ENCODE data around the gene CCR2. TPM values are rescaled to one million over a fixed set of nuclear protein-coding genes. Genes with fewer than 3 reads are reported as not detected.
"Not testable (repeated sequence)": the region's sequence is repeated elsewhere in the genome, so short reads cannot be mapped to it uniquely, and the experiment has no call there.

CCR2 gene
- total RNA-seq: 3.3 TPM
- long read RNA-seq: 0 reads

- DNase-seq (ENCODE audit: low spot score): no peak
Measured at GRCh38 chr3:46353647-46354410, at the start of gene CCR2. CCR2 (plus strand) TSS chr3:46354111; CDS start chr3:46357528, 3,417 bp downstream.

GRCh38 chr3:46304739-46305138, 49.2 kb upstream of the CCR2 start:
- DNase-seq (ENCODE audit: low spot score): no peak

GRCh38 chr3:46312991-46313390, 40.9 kb upstream of the CCR2 start:
- DNase-seq (ENCODE audit: low spot score): no peak

DNA sequence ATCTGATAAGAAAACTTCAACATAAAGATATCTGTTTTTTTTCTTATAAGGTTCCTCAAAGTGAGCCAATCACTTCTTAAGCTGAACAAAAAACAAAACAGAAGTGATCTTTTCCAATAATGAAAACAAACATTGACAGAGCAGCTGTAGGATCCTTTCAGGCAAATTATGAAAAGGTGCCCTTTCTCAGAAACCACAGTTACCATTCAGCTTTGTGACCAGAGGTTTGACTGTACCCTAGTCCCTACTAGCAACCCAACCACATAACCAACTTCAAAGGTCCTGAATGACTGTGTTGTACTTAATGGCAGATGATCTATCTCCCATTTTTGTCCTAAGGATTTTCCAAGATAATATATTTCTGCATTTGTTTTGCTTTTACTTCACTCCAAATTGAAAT, 39.4 kb upstream of the CCR2 start:
- DNase-seq (ENCODE audit: low spot score): no peak

GRCh38 chr3:46316206-46316605, 37.7 kb upstream of the CCR2 start:
- DNase-seq (ENCODE audit: low spot score): no peak

- no peak for DNase-seq (ENCODE audit: low spot score)
Measured at GRCh38 chr3:46318207-46318927, 35.5 kb upstream of the CCR2 start.

DNA sequence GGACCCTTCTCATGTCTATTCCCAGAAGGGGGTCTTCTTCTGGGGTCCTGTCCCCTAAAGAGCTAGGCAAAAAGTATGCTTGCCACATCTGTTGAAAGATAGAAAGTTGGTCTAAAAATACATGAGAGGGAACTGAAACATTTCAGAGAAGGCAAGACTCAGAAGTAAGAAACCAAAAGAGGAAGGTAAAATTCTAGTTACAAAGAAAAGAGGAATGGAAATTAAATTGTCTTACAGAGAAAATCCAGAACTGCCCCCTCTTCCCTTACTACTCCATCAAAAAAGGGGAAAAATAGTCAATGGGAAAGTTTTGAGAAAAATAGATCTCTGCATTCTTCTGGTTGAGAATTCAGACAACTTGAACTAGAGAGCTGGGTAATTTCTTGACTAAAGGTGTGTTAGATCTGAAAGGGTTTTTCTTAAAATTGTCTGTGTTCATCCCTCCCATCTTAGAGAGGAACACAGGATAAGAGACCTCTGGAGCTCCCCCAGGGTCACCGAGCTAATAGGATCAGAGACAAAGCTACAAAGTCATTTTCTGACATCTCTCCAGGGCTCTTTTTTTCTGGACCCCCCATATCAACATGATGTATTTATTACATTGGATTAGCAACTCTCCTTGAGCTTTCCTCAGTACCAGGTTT, 32.3 kb upstream of the CCR2 start:
- DNase-seq (ENCODE audit: low spot score): no peak

DNA sequence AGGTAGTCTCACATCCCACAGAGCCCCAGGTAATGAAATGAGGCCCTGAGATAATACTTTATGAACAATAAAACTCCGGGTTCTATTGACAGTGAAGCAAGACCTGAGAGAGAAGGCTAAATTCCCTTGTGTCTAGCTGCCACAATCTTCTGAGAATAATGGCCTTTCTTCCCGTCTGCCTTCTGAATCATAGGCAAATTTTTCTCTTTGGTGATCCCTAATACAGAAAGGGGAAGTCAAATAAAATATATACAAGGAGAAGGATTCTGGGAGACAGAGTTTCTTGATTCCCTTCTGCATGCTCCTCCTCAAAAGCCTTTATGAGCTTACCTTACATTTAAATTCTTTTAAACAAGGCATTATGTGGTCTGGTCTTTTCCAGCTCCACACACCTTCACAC, 29.9 kb upstream of the CCR2 start:
- no peak for DNase-seq (ENCODE audit: low spot score)

DNA sequence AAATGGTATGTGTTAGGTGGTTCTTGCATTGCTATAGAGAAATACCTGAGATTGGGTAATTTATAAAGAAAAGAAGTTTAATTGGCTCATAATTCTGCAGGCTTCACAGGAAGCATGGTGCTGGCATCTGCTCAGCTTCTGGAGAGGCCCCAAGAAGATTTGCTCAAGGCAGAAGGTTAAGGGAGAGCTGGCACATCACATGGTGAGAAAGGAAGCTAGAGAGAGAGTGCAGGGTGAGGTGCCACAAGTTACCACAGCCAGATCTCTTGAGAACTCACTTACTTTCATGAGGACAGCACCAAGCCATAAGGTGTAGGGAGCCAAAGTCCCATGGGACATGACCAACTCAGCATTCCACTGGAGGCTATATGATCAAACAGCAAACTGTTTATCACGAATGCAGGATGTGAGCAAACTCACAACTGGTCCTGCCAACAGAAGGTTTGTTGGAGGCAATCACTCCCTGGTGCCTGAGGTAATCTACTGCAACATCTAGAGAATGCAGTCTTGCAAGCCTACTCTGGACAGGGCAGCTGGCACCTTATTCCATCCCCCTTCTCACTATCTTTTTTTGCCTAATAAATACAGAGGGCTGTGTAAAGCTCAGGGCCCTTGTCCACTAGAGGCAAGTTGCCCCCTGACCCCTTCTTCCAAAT, 28.1 kb upstream of the CCR2 start:
- no peak for DNase-seq (ENCODE audit: low spot score)

DNA sequence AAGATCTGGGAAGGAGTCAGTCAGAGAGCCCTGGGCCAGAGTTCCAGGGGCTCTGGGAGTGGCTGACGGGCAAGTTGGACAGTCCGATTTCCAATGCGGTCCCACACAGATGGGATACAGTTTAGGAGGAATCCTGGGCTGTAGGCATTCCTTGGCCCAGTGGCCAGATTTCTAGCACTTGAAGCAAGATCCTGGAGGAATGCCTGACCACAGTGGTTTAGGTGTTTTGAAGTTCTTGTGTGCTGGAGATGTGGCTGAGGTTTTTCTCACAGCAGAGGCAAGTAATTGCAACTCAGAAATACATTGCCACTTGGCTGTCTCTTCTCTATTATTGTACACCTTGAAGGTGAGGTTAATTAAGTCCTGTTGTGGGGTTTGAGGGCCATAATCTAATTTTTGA, 23.2 kb upstream of the CCR2 start:
- not testable (repeated sequence) for DNase-seq (ENCODE audit: low spot score)

DNA sequence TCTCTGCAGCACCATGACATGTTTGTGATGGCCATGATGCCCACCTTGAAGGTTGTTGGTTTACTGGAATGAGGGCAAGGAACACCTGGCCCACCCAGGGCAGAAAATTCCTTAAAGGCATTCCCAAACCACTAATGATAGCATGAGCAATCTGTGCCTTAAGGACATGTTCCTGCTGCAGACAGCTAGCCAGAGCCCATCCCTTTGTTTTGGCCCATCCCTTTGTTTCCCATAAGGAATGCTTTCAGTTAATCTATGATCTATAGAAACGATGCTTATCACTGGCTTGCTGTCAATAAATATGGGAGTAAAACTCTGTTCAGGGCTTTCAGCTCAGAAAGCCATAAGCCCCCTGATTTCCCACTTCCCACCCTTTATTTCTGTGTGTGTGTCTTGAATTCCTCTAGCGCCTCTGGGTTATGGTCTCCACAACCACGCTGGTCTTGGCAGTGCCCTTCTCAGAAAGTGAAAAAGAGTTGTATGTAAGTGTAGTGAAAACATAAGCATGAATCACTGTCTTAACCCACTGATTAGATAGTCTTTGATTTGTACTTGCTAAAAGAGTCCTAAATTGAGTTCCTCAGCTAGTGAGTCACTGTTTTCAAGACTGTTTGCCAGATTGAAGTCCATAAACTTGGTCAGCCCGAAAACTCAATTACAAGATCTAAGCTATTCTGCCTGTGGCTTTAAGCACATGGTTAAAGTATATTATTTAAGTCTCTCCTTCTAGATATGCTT, 19.0 kb upstream of the CCR2 start:
- no peak for DNase-seq (ENCODE audit: low spot score)

GRCh38 chr3:46335541-46335940, 18.4 kb upstream of the CCR2 start:
- DNase-seq (ENCODE audit: low spot score): no peak

DNA sequence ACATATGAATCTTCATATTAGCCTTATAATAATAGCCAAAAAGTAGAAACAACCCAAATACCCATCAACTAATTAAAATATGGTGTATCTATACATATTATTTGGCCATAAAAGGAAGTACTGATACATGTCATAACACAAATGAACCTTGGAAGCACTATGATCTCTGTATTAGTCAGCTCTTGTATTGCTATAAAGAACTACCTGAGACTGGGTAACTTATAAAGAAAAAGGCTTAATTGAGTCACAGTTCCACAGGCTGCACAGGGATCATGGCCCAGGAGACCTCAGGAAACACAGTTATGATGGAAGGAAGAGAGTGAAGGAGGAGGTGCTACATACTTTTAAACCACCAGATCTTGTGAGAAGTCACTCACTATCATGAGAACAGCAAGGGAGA, 16.0 kb upstream of the CCR2 start:
- DNase-seq (ENCODE audit: low spot score): no peak

DNA sequence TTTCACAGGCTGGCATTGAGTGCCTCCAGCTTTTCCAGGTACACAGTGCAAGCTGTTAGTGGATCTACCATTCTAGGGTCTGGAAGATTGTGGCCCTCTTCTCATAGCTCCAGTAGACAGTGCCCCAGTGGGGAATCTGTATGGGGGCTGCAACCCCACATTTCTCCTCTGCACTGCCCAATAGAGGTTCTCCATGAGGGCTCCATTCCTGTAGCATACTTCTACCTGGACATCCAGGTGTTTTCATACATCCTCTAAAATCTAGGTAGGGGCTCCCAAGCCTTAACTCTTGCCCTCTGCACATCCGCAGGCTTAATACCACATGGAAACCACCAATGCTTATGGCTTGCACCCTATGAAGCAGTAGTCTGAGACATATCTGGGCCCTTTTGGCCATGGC, 15.1 kb upstream of the CCR2 start:
- no peak for DNase-seq (ENCODE audit: low spot score)

DNA sequence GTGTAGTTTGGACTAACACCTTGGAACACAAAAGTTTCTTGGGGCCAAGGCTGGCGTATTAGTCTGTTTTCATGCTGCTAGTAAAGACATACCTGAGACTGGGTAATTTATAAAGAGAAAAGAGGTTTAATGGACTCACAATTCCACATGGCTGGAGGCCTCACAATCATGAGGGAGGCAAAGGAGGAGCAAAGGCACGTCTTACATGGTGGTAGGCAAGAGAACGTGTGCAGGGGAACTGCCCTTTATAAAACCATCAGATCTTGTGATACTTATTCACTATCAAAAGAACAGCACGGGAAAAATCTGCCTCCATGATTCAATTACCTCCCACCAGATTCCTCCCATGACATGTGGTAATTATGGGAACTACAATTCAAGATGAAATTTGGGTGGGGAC, 9.4 kb upstream of the CCR2 start:
- DNase-seq (ENCODE audit: low spot score): no peak

- no peak for DNase-seq (ENCODE audit: low spot score)
Measured at GRCh38 chr3:46348823-46349482, 5.0 kb upstream of the CCR2 start.

GRCh38 chr3:46349484-46350261, 4.2 kb upstream of the CCR2 start:
- DNase-seq (ENCODE audit: low spot score): no peak

- no peak for DNase-seq (ENCODE audit: low spot score)
Measured at GRCh38 chr3:46350262-46350565, 3.7 kb upstream of the CCR2 start.

- no peak for DNase-seq (ENCODE audit: low spot score)
Measured at GRCh38 chr3:46351646-46352045, 2.3 kb upstream of the CCR2 start.

DNA sequence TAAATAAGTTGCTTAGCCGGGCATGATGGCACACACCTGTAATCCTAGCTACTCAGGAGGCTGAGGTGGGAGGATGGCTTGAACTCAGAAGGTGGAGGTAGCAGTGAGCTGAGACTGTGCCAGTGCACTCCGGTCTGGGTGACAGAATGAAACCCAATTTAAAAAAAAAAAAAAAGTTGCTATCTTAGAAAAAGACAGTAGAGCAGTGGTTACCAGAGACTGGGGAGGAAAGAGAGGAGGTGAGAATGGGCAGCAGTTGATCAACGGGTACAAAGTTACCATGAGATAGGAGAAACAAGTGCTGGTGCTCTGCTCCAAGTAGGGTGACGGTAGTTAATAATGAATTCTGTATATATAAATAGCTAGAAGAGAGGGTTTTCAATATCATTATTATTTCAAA, 821 bp upstream of the CCR2 start:
- no peak for DNase-seq (ENCODE audit: low spot score)

Measured in mesenteric fat pad (tissue), 1 donor.